GM19025 (cell line): ENCODE measurements around the gene CASK.

Experiments
- ATAC-seq: cut with Tn5 transposase; IDR thresholded peaks from one replicate; pipeline ENCODE4 v1.9.1; 2021; ENCODE audit warnings: mild to moderate bottlenecking, low read depth, moderate library complexity; ENCODE audit not compliant: unreplicated experiment

Gene CASK

GRCh38 chrX:41923211-41923977 is at the start of gene CASK:
TSS of gene CASK (minus strand) at chrX:41923554. CDS start at chrX:41922988, 566 bp downstream.
- ATAC-seq = peak; percentile 88

- ATAC-seq = no peak
These were observed 48.0 kb upstream of the CASK start for GRCh38 chrX:41971346-41971745.

GRCh38 chrX:41970419-41970818 is 47.1 kb upstream of the CASK start:
- no peak for ATAC-seq

GRCh38 chrX:41963348-41963747 is 40.0 kb upstream of the CASK start:
- ATAC-seq = no peak

GRCh38 chrX:41960142-41960541 is 36.8 kb upstream of the CASK start:
- no peak for ATAC-seq

GRCh38 chrX:41958861-41959260 is 35.5 kb upstream of the CASK start:
- no peak for ATAC-seq

GRCh38 chrX:41956027-41956426 is 32.7 kb upstream of the CASK start:
- no peak for ATAC-seq

GRCh38 chrX:41952102-41952501 is 28.7 kb upstream of the CASK start:
- ATAC-seq = peak; percentile 84

GRCh38 chrX:41946989-41947612 is 23.7 kb upstream of the CASK start:
- ATAC-seq = no peak

- ATAC-seq = no peak
These were observed 22.9 kb upstream of the CASK start for GRCh38 chrX:41946235-41946634.

GRCh38 chrX:41935832-41936231 is 12.5 kb upstream of the CASK start:
- no peak for ATAC-seq

GRCh38 chrX:41933546-41933945 is 10.2 kb upstream of the CASK start:
- ATAC-seq = no peak

GRCh38 chrX:41932885-41933284 is 9.5 kb upstream of the CASK start:
- no peak for ATAC-seq

GRCh38 chrX:41931591-41931990 is 8.2 kb upstream of the CASK start:
- no peak for ATAC-seq

- ATAC-seq = no peak
These were observed 777 bp upstream of the CASK start for GRCh38 chrX:41923978-41924683.

- peak; percentile 12 for ATAC-seq
These were observed 763 bp downstream of the CASK start for GRCh38 chrX:41922431-41923151.

- ATAC-seq = no peak
These were observed 1.6 kb downstream of the CASK start for GRCh38 chrX:41921492-41922430.

GRCh38 chrX:41919870-41920269 is 3.5 kb downstream of the CASK start:
- no peak for ATAC-seq

GRCh38 chrX:41917517-41917916 is 5.8 kb downstream of the CASK start:
- ATAC-seq = no peak

- no peak for ATAC-seq
These were observed 9.9 kb downstream of the CASK start for GRCh38 chrX:41913476-41913875.
